ENCODE data around the gene AMIGO2.

GRCh38 chr12:47098099-47098498 is 18.3 kb upstream of the AMIGO2 start:
- TF ChIP-seq CTCF (IDR thresholded peaks at IDR 0.05): no peak
- TF ChIP-seq EP300 (IDR thresholded peaks at IDR 0.05): no peak

Measured in esophagus muscularis mucosa (tissue), 3 donors.